OCI-LY7 (cell line): ENCODE measurements around the gene SLC26A11. TPM values are rescaled to one million over a fixed set of nuclear protein-coding genes. Genes with fewer than 3 reads are reported as not detected.

Experiments used
- BruUV-seq: library from RNA; stranded (reverse); fragments of 400-500 nt; replicated peaks from 2 replicates; lab custom pipeline; 2021; lab: Mats Ljungman, UMichigan
- CTCF ChIA-PET: fragments of 300-600 bp; sonication (Branson Sonifier 250); formaldehyde crosslinking; loops from one replicate; lab custom pipeline; 2022; ENCODE audit warnings: antibody characterized with exemption; ENCODE audit not compliant: unreplicated experiment; lab: Charles Lee
- POLR2A ChIA-PET: fragments of 300-600 bp; sonication (Branson Sonifier 250); formaldehyde crosslinking; loops from one replicate; lab custom pipeline; 2022; ENCODE audit warnings: antibody characterized with exemption; lab: Charles Lee
- DNase-seq: peaks from one replicate; pipeline ENCODE4 v3.0.0-alpha.2; 2015; ENCODE audit warnings: low spot score
- H2AFZ ChIP-seq: fragments of 200-600 bp; sonication (generic), shearing (Covaris generic); 2 replicates; pipeline ENCODE4 v1.6.1; 2014; ENCODE audit warnings: mild to moderate bottlenecking, antibody characterized with exemption, low read length, moderate library complexity
- H3K27ac ChIP-seq: fragments of 200-600 bp; sonication (generic); 2 replicates; pipeline ENCODE4 v1.5.1; 2014; ENCODE audit warnings: mixed run types, low read depth, mild to moderate bottlenecking, moderate library complexity, low read length, inconsistent platforms; ENCODE audit not compliant: poor library complexity, severe bottlenecking
- H3K36me3 ChIP-seq: fragments of 200-600 bp; sonication (generic); 2 replicates; pipeline ENCODE4 v1.6.1; 2014; ENCODE audit warnings: mild to moderate bottlenecking, antibody characterized with exemption, low read length, moderate library complexity, mixed read lengths; ENCODE audit not compliant: insufficient read depth
- H3K4me1 ChIP-seq: fragments of 200-600 bp; sonication (generic); 2 replicates; pipeline ENCODE4 v1.5.1; 2014; ENCODE audit warnings: mild to moderate bottlenecking, low read length; ENCODE audit not compliant: insufficient read depth, poor library complexity, severe bottlenecking
- H3K4me2 ChIP-seq: fragments of 200-600 bp; sonication (generic); 2 replicates; pipeline ENCODE4 v1.6.1; 2014; ENCODE audit warnings: mild to moderate bottlenecking, low read length
- H3K4me3 ChIP-seq: fragments of 200-600 bp; sonication (generic); 2 replicates; pipeline ENCODE4 v1.5.1; 2014; ENCODE audit warnings: mild to moderate bottlenecking, low read depth, low read length; ENCODE audit not compliant: poor library complexity, severe bottlenecking
- H3K79me2 ChIP-seq: fragments of 200-600 bp; sonication (generic); 2 replicates; pipeline ENCODE4 v1.6.1; 2016; ENCODE audit warnings: low read depth, mild to moderate bottlenecking, low read length, moderate library complexity, mixed read lengths; ENCODE audit not compliant: insufficient read depth
- H3K9me2 ChIP-seq: fragments of 200-600 bp; sonication (generic); 2 replicates; pipeline ENCODE4 v1.6.1; 2016; ENCODE audit warnings: mild to moderate bottlenecking, low read length, mixed read lengths; ENCODE audit not compliant: insufficient read depth
- H3K9me3 ChIP-seq: fragments of 200-600 bp; sonication (generic); 2 replicates; pipeline ENCODE4 v1.6.1; 2014; ENCODE audit warnings: mild to moderate bottlenecking, mixed run types, low read length, mixed read lengths
- H4K20me1 ChIP-seq: fragments of 200-600 bp; sonication (generic); 2 replicates; pipeline ENCODE4 v1.6.1; 2014; ENCODE audit warnings: mild to moderate bottlenecking, antibody characterized with exemption, low read length, moderate library complexity, mixed read lengths; ENCODE audit not compliant: insufficient read depth
- CTCF ChIP-seq: fragments of 200-600 bp; sonication (generic); conservative IDR thresholded peaks from 2 replicates; pipeline ENCODE4 v1.5.1; 2014; ENCODE audit warnings: mild to moderate bottlenecking, antibody characterized with exemption, low read length, moderate library complexity, mixed read lengths
- EZH2phosphoT487 ChIP-seq: fragments of 200-600 bp; sonication (generic); IDR thresholded peaks from 2 replicates; pipeline ENCODE4 v1.6.1; 2018; ENCODE audit warnings: low read depth, borderline replicate concordance, mild to moderate bottlenecking, mixed run types, antibody characterized with exemption, low read length, moderate library complexity, mixed read lengths
- intact Hi-C: fragments of 100-400 bp; cut with micrococcal nuclease; formaldehyde crosslinking; loops from one replicate; pipeline ENCODE4 v1.10.0; 2022; ENCODE audit not compliant: unreplicated experiment
- total RNA-seq, 2 experiments: library from RNA; depleted of rRNA in 1 of 2; stranded (reverse); fragments of >200 nt in 1 of 2; shearing (Covaris generic) in 1 of 2; gene quantifications; 2 replicates each; pipeline ENCODE4 v1.2.3, GENCODE V29; 2014 to 2022

The SLC26A11 gene
- total RNA-seq, 2 experiments from 2014 or later = 3.5 to 4.1 TPM

- no peak overlapping the region for H3K4me3 ChIP-seq
- no peak overlapping the region for H2AFZ ChIP-seq
- TF ChIP-seq EZH2phosphoT487 = no peak
- no peak for TF ChIP-seq CTCF
- no peaks in the 10 kb centered on the region for H3K9me3 ChIP-seq
- H4K20me1 ChIP-seq = no peaks in the 10 kb centered on the region
- H3K4me2 ChIP-seq = no peak overlapping the region
- no peaks in the 10 kb centered on the region for H3K9me2 ChIP-seq
- POLR2A ChIA-PET = interaction anchor here (1.4 kb wide), 1 partner anchor 41 kb away, joined by 3 read pairs; no protein-coding TSS in a partner anchor
- H3K36me3 ChIP-seq = no peaks in the 10 kb centered on the region
- no TSS peak for BruUV-seq
- H3K27ac ChIP-seq = no peak overlapping the region
- H3K4me1 ChIP-seq = no peaks in the 10 kb centered on the region
- intact Hi-C loops = no loop called here
- H3K79me2 ChIP-seq = no peaks in the 10 kb centered on the region
- CTCF ChIA-PET = interaction anchor here (0.9 kb wide), 1 partner anchor 8 kb away, joined by 4 read pairs; no protein-coding TSS in a partner anchor
- DNase-seq = no peak
Measured at GRCh38 chr17:80195141-80195540, 25.1 kb upstream of the SLC26A11 start.

- Histone ChIP-seq H3K79me2 (no peaks in the 10 kb centered on the region), H3K4me1 (no peaks in the 10 kb centered on the region), H3K27ac (no peak overlapping the region), H3K9me3 (no peaks in the 10 kb centered on the region), H3K4me2 (no peak overlapping the region), H3K36me3 (no peaks in the 10 kb centered on the region), H2AFZ (no peak overlapping the region), H3K4me3 (no peak overlapping the region), H4K20me1 (no peaks in the 10 kb centered on the region), H3K9me2 (no peaks in the 10 kb centered on the region)
- DNase-seq = peak; percentile 51
- CTCF ChIA-PET = interaction anchor here (0.9 kb wide), 1 partner anchor 9 kb away, joined by 4 read pairs; no protein-coding TSS in a partner anchor
- intact Hi-C loops = loop anchor here (1.0 kb wide), 2 partner anchors 57 to 168 kb away; no protein-coding TSS in a partner anchor
- no TSS peak for BruUV-seq
- POLR2A ChIA-PET = interaction anchor here (0.5 to 1.4 kb wide), 2 partner anchors 42 to 140 kb away, joined by 3 to 5 read pairs; no protein-coding TSS in a partner anchor
- TF ChIP-seq CTCF = peak; percentile 100
- no peak for TF ChIP-seq EZH2phosphoT487
Measured at GRCh38 chr17:80195671-80196529, 24.3 kb upstream of the SLC26A11 start.

- intact Hi-C loops = loop anchor here (1.0 kb wide), 2 partner anchors 57 to 168 kb away; no protein-coding TSS in a partner anchor
- Histone ChIP-seq H3K9me3 (no peaks in the 10 kb centered on the region), H3K79me2 (no peaks in the 10 kb centered on the region), H3K4me3 (no peak overlapping the region), H3K36me3 (no peaks in the 10 kb centered on the region), H3K27ac (no peak overlapping the region), H3K4me2 (no peak overlapping the region), H2AFZ (no peak overlapping the region), H3K9me2 (no peaks in the 10 kb centered on the region), H3K4me1 (no peaks in the 10 kb centered on the region), H4K20me1 (no peaks in the 10 kb centered on the region)
- TF ChIP-seq CTCF (no peak), EZH2phosphoT487 (no peak)
- no TSS peak for BruUV-seq
- CTCF ChIA-PET = no interaction called here
- POLR2A ChIA-PET = no interaction called here
- no peak for DNase-seq
Measured at GRCh38 chr17:80196652-80197051, 23.6 kb upstream of the SLC26A11 start.
